Keratinocyte (primary cell): ENCODE data around the gene LFNG. TPM values are rescaled to one million over a fixed set of nuclear protein-coding genes. Genes with fewer than 3 reads are reported as not detected.
A peak's percentile ranks its signal among the peaks of the same experiment; 100 is the strongest.

ENCODE experiments used
- DNase-seq: peaks from one replicate; pipeline ENCODE4 v3.0.0-alpha.2; 2011; ENCODE audit warnings: low read depth, missing footprints, low spot score
- FAIRE-seq: peaks from 2 replicates; lab custom pipeline; 2011; peaks lifted over from hg19 to GRCh38; lab: Jason Lieb, UNC
- H2AFZ ChIP-seq: 2 replicates; pipeline ENCODE4 v1.6.0; 2012; ENCODE audit warnings: low read length, control low read depth, inconsistent platforms; ENCODE audit not compliant: control insufficient read depth
- H3K27ac ChIP-seq: 2 replicates; pipeline ENCODE4 v1.5.1; 2011; ENCODE audit warnings: low read length; ENCODE audit not compliant: control insufficient read depth, insufficient read depth
- H3K27me3 ChIP-seq: 3 replicates; pipeline ENCODE4 v1.6.0; 2011; ENCODE audit warnings: low read length; ENCODE audit not compliant: control insufficient read depth, insufficient read depth; ENCODE audit errors: extremely low read depth
- H3K36me3 ChIP-seq, 2 experiments: 2 replicates in 1 of 2; 3 replicates in 1 of 2; pipeline ENCODE4 v1.5.1; 2011; ENCODE audit warnings: low read length in 2 of 2, mild to moderate bottlenecking in 1 of 2; ENCODE audit not compliant: control insufficient read depth in 2 of 2, insufficient read depth in 2 of 2; ENCODE audit errors: extremely low read depth in 1 of 2
- H3K4me1 ChIP-seq: 3 replicates; pipeline ENCODE4 v1.5.1; 2011; ENCODE audit warnings: low read length; ENCODE audit not compliant: control insufficient read depth, insufficient read depth; ENCODE audit errors: extremely low read depth
- H3K4me2 ChIP-seq: 3 replicates; pipeline ENCODE4 v1.6.0; 2011; ENCODE audit warnings: low read depth, low read length; ENCODE audit not compliant: control insufficient read depth, insufficient read depth; ENCODE audit errors: extremely low read depth
- H3K4me3 ChIP-seq, 3 experiments: fragments of 200-600 bp in 1 of 3; sonication (generic) in 1 of 3; 2 replicates in 2 of 3; 3 replicates in 1 of 3; pipeline ENCODE4 v1.5.1; 2011 to 2016; ENCODE audit warnings: low read length in 3 of 3, mild to moderate bottlenecking in 3 of 3, control low read depth in 2 of 3, inconsistent platforms in 1 of 3, low read depth in 1 of 3, mixed read lengths in 1 of 3, mixed run types in 1 of 3, moderate library complexity in 1 of 3; ENCODE audit not compliant: control insufficient read depth in 2 of 3, insufficient read depth in 2 of 3; ENCODE audit errors: extremely low read depth in 1 of 3
- H3K79me2 ChIP-seq: 2 replicates; pipeline ENCODE4 v1.6.0; 2012; ENCODE audit warnings: low read length; ENCODE audit not compliant: control insufficient read depth, insufficient read depth
- H3K9ac ChIP-seq: 3 replicates; pipeline ENCODE4 v1.6.0; 2011; ENCODE audit warnings: low read length; ENCODE audit not compliant: control insufficient read depth, insufficient read depth; ENCODE audit errors: extremely low read depth
- H3K9me1 ChIP-seq: 3 replicates; pipeline ENCODE4 v1.6.0; 2011; ENCODE audit warnings: low read length; ENCODE audit not compliant: control insufficient read depth, insufficient read depth; ENCODE audit errors: extremely low read depth
- H3K9me3 ChIP-seq: 2 replicates; pipeline ENCODE4 v1.5.1; 2012; ENCODE audit warnings: low read depth, low read length; ENCODE audit not compliant: control insufficient read depth
- H4K20me1 ChIP-seq: 3 replicates; pipeline ENCODE4 v1.6.0; 2011; ENCODE audit warnings: low read length; ENCODE audit not compliant: control insufficient read depth, insufficient read depth; ENCODE audit errors: extremely low read depth
- CTCF ChIP-seq, 3 experiments: IDR thresholded peaks in 1 of 3; conservative IDR thresholded peaks in 1 of 3; optimal IDR thresholded peaks in 1 of 3; 2 replicates in 2 of 3; 3 replicates in 1 of 3; pipeline versions ENCODE3 to v1.5.1; 2011; ENCODE audit warnings: low read length in 3 of 3, mild to moderate bottlenecking in 3 of 3, moderate library complexity in 2 of 3, control low read depth in 1 of 3, inconsistent platforms in 1 of 3; ENCODE audit not compliant: insufficient read depth in 2 of 3; ENCODE audit errors: extremely low read depth in 1 of 3
- EZH2 ChIP-seq: IDR thresholded peaks from one replicate; pipeline ENCODE4 v1.6.1; 2012; ENCODE audit warnings: inconsistent platforms, mild to moderate bottlenecking, low read length, moderate library complexity
- dilution Hi-C: fragments of 300-500 bp; cut with MboI; formaldehyde crosslinking; loops from one replicate; pipeline ENCODE4 v1.7.0; 2020; ENCODE audit warnings: low sequenced_read_pairs; ENCODE audit not compliant: extremely low pct_ligation_motif_present
- polyA plus RNA-seq, 5 experiments: library from polyadenylated mRNA; depleted of rRNA in 3 of 5; stranded (reverse) in 3 of 5; stranded (forward) in 1 of 5; unstranded in 1 of 5; fragments of >200 nt; gene quantifications; 1 replicate in 1 of 5; 2 replicates in 3 of 5; 3 replicates in 1 of 5; pipeline versions ENCODE4 v1.2.1 to v1.2.3, GENCODE V29; 2011 to 2012; ENCODE audit warnings: missing spikeins in 2 of 5, low read depth in 1 of 5, low replicate concordance in 1 of 5

The LFNG gene
- polyA plus RNA-seq, 1 donor (not counting 4 experiments of a cell fraction or from before 2014, with no cell fraction given) = 17.7 TPM

GRCh38 chr7:2520761-2521290 lies 1.3 kb downstream of the LFNG start:
- H3K4me3 ChIP-seq = peak overlapping the region; percentile 56 to 74 (median 63)
- H3K36me3 ChIP-seq = peaks cover under 1 to 3% of the 10 kb centered on the region in 2 experiments
- TF ChIP-seq EZH2 (no peak), CTCF (optimal IDR thresholded peaks at IDR 0.05 in 1 of 3, IDR thresholded peaks at IDR 0.05 in 1 of 3, conservative IDR thresholded peaks at IDR 0.05 in 1 of 3; ENCODE audit: extremely low read depth in 1 of 3, insufficient read depth in 2 of 3, low read length in 3 of 3) (no peak)
- peaks cover 3% of the 10 kb centered on the region for H3K9me1 ChIP-seq
- H2AFZ ChIP-seq = no peak overlapping the region
- H3K9ac ChIP-seq = peak overlapping the region; percentile 79
- no peaks in the 10 kb centered on the region for H3K9me3 ChIP-seq
- DNase-seq (no peak), FAIRE-seq (peak; percentile 78)
- peaks cover under 1% of the 10 kb centered on the region for H3K27me3 ChIP-seq
- H3K27ac ChIP-seq = peak overlapping the region; percentile 95
- dilution Hi-C loops = no loop called here
- peaks cover 56% of the 10 kb centered on the region for H3K4me1 ChIP-seq
- H4K20me1 ChIP-seq = peaks cover 3% of the 10 kb centered on the region
- peaks cover 20% of the 10 kb centered on the region for H3K79me2 ChIP-seq
- peak overlapping the region; percentile 96 for H3K4me2 ChIP-seq

- no peak for DNase-seq
- H3K79me2 ChIP-seq = peaks cover 20% of the 10 kb centered on the region
- no peaks in the 10 kb centered on the region for H3K9me3 ChIP-seq
- dilution Hi-C loops = no loop called here
- H3K27me3 ChIP-seq = no peaks in the 10 kb centered on the region
- peak overlapping the region; percentile 96 for H3K4me2 ChIP-seq
- FAIRE-seq = no peak
- peaks cover 3% of the 10 kb centered on the region for H3K9me1 ChIP-seq
- peaks cover 3% of the 10 kb centered on the region for H4K20me1 ChIP-seq
- H3K4me1 ChIP-seq = peaks cover 56% of the 10 kb centered on the region
- peaks cover 3 to 4% of the 10 kb centered on the region in 2 experiments for H3K36me3 ChIP-seq
- TF ChIP-seq EZH2 (no peak), CTCF (optimal IDR thresholded peaks at IDR 0.05 in 1 of 3, IDR thresholded peaks at IDR 0.05 in 1 of 3, conservative IDR thresholded peaks at IDR 0.05 in 1 of 3; ENCODE audit: extremely low read depth in 1 of 3, insufficient read depth in 2 of 3, low read length in 3 of 3) (no peak)
- H3K9ac ChIP-seq = peak overlapping the region; percentile 79
- H2AFZ ChIP-seq = no peak overlapping the region
- peak overlapping the region; percentile 95 for H3K27ac ChIP-seq
- peak overlapping the region; percentile 56 to 74 (median 63) for H3K4me3 ChIP-seq
Observed at GRCh38 chr7:2521341-2521745, 1.8 kb downstream of the LFNG start.
